Smooth muscle cell (in vitro differentiated cells): Measurements from ENCODE around the gene MDK. TPM values are rescaled to one million over a fixed set of nuclear protein-coding genes. Genes with fewer than 3 reads are reported as not detected.

ENCODE experiments used
- DNase-seq: peaks from one replicate; lab custom pipeline; 2025; ENCODE audit not compliant: unreplicated experiment; lab: John Stamatoyannopoulos, UW
- H2AFZ ChIP-seq: fragments of 200-600 bp; sonication (generic); 2 replicates; pipeline ENCODE4 v1.6.0; 2016; ENCODE audit warnings: antibody characterized with exemption, low read depth, mild to moderate bottlenecking
- H3F3A ChIP-seq: fragments of 200-600 bp; sonication (generic); 2 replicates; pipeline ENCODE4 v1.6.0; 2017; ENCODE audit warnings: antibody characterized with exemption, low read depth
- H3K27ac ChIP-seq: fragments of 200-600 bp; sonication (generic); 2 replicates; pipeline ENCODE4 v1.5.1; 2016; ENCODE audit warnings: low read depth, mild to moderate bottlenecking
- H3K27me3 ChIP-seq: fragments of 200-600 bp; sonication (generic); 2 replicates; pipeline ENCODE4 v1.6.1; 2016; ENCODE audit warnings: low read depth, mild to moderate bottlenecking
- H3K36me3 ChIP-seq: fragments of 200-600 bp; sonication (generic); 2 replicates; pipeline ENCODE4 v1.5.1; 2016; ENCODE audit warnings: low read depth
- H3K4me1 ChIP-seq: fragments of 200-600 bp; sonication (generic); 2 replicates; pipeline ENCODE4 v1.5.1; 2016; ENCODE audit warnings: low read depth
- H3K4me2 ChIP-seq: fragments of 200-600 bp; sonication (generic); 2 replicates; pipeline ENCODE4 v1.6.0; 2016; ENCODE audit warnings: mild to moderate bottlenecking
- H3K4me3 ChIP-seq: fragments of 200-600 bp; sonication (generic); 2 replicates; pipeline ENCODE4 v1.5.1; 2016; ENCODE audit warnings: mild to moderate bottlenecking
- H3K79me2 ChIP-seq: fragments of 200-600 bp; sonication (generic); 2 replicates; pipeline ENCODE4 v1.6.0; 2016; ENCODE audit warnings: low read depth, mild to moderate bottlenecking
- H3K9ac ChIP-seq: fragments of 200-600 bp; sonication (generic); 2 replicates; pipeline ENCODE4 v1.6.0; 2016; ENCODE audit warnings: low read depth
- H3K9me3 ChIP-seq: fragments of 200-600 bp; sonication (generic); replicated peaks from 2 replicates; pipeline ENCODE4 v1.5.1; 2016; ENCODE audit warnings: low read depth
- H4K20me1 ChIP-seq: fragments of 200-600 bp; sonication (generic); 2 replicates; pipeline ENCODE4 v1.6.0; 2016; ENCODE audit warnings: low read depth
- CTCF ChIP-seq: fragments of 200-600 bp; sonication (generic); IDR thresholded peaks from 2 replicates; pipeline ENCODE4 v1.5.1; 2017; ENCODE audit warnings: borderline replicate concordance, mild to moderate bottlenecking, antibody characterized with exemption; ENCODE audit not compliant: insufficient read depth, poor library complexity, severe bottlenecking
- WGBS: methylation state at CpG from one replicate; pipeline ENCODE4 v1.1.7; 2016; ENCODE audit warnings: low lambda C conversion rate; 5-methylcytosine and 5-hydroxymethylcytosine counted together
- polyA plus RNA-seq: library from polyadenylated mRNA; unstranded; fragments of >200 nt; fragmentation: Nextera tagmentation; extraction: Ambion mirVana; gene quantifications from 2 replicates; pipeline ENCODE4 v1.2.1, GENCODE V29; 2016
- total RNA-seq: library from RNA; depleted of rRNA; stranded (reverse); fragments of >200 nt; gene quantifications from 2 replicates; pipeline ENCODE4 v1.2.3, GENCODE V29; 2014

MDK gene
- total and polyA plus RNA-seq, 2 experiments from 2014 or later = 490 to 667 TPM

- H2AFZ ChIP-seq = no peak overlapping the region
- peaks cover 26% of the 10 kb centered on the region for H4K20me1 ChIP-seq
- no peak for DNase-seq
- peaks cover 34% of the 10 kb centered on the region for H3K27me3 ChIP-seq
- no peak overlapping the region for H3K4me2 ChIP-seq
- no peak overlapping the region for H3K9ac ChIP-seq
- no peaks in the 10 kb centered on the region for H3K9me3 ChIP-seq
- no peak overlapping the region for H3K27ac ChIP-seq
- H3K36me3 ChIP-seq = no peaks in the 10 kb centered on the region
- 88% methylated on average over 4 of the region's 4 CpGs for WGBS
- no peak for TF ChIP-seq CTCF
- peaks cover 22% of the 10 kb centered on the region for H3K4me1 ChIP-seq
- no peaks in the 10 kb centered on the region for H3K79me2 ChIP-seq
- no peak overlapping the region for H3K4me3 ChIP-seq
- H3F3A ChIP-seq = no peaks in the 10 kb centered on the region
These were observed 5.2 kb downstream of the MDK start for GRCh38 chr11:46386674-46387073.

- Histone ChIP-seq H3K27me3 (peaks cover 34% of the 10 kb centered on the region), H2AFZ (no peak overlapping the region), H3K27ac (no peak overlapping the region), H3K9ac (no peak overlapping the region), H4K20me1 (peaks cover 25% of the 10 kb centered on the region), H3K79me2 (no peaks in the 10 kb centered on the region), H3K9me3 (no peaks in the 10 kb centered on the region), H3K4me1 (peaks cover 21% of the 10 kb centered on the region), H3K4me3 (no peak overlapping the region), H3F3A (no peaks in the 10 kb centered on the region), H3K4me2 (no peak overlapping the region), H3K36me3 (no peaks in the 10 kb centered on the region)
- DNase-seq = no peak
- TF ChIP-seq CTCF = no peak
- 83% methylated on average over 5 of the region's 5 CpGs for WGBS
These were observed 6.0 kb downstream of the MDK start for GRCh38 chr11:46387456-46387855.

- no peak overlapping the region for H3K4me2 ChIP-seq
- H3K27me3 ChIP-seq = peaks cover 34% of the 10 kb centered on the region
- H3F3A ChIP-seq = no peaks in the 10 kb centered on the region
- 53% methylated on average over 23 of the region's 24 CpGs for WGBS
- H3K27ac ChIP-seq = no peak overlapping the region
- H3K9me3 ChIP-seq = no peaks in the 10 kb centered on the region
- peaks cover 23% of the 10 kb centered on the region for H4K20me1 ChIP-seq
- H3K9ac ChIP-seq = no peak overlapping the region
- H3K4me1 ChIP-seq = peaks cover 18% of the 10 kb centered on the region
- no peak for TF ChIP-seq CTCF
- H3K79me2 ChIP-seq = no peaks in the 10 kb centered on the region
- H2AFZ ChIP-seq = no peak overlapping the region
- no peak for DNase-seq
- H3K4me3 ChIP-seq = no peak overlapping the region
- H3K36me3 ChIP-seq = no peaks in the 10 kb centered on the region
These were observed 6.6 kb downstream of the MDK start for GRCh38 chr11:46387919-46388618.
